ENCODE measurements around the gene SH2D3A.

SH2D3A gene

DNA sequence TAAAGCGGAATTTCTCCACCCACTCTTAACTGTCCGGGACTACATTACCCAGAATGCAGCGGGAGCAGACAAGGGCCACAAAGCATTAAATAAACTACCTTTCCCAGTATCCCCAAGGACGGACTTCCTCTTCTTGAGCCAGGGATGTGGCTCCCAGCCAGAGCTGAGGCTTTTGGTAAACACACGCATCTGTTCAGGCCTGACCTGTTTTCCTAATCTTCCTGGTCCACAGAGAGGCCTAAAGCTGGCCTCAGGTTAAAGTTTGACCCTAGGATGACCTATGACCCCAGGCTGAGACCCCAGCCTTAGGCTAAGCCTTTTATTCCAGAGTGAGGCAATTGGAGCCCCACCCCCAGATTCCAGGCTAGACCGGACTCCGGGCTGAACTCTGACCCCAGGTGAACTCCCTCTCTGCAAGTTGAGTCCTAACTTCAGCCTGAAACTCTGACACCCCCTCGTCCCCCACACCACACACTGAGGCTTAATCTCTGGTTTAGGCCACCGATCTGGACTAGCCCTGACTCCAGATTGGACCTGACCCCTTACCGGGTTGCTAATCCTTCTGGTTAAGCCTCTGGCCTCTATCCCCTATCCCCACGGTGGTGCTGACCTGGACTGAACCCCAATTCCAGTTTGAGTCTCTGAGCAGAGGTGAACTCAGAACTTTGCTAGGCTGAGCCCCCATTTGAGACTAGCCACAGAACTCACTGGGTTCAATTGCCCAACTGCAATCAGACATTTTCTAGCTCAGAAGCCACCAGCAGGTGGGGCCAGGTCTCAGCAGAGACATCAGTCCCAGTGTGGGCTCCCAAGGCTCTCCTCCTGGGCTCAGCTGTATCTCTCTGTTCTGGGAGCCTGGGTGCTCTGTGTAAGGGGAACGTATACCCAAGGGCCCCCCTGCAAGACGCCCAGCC is 29.1 kb downstream of the SH2D3A start:
- DNase-seq (ENCODE audit: low read depth in 2 of 2): peak; percentile 36 to 53

- peak; percentile 93 to 98 for DNase-seq (ENCODE audit: low read depth in 2 of 2)
Measured at GRCh38 chr19:6737284-6737872, 29.9 kb downstream of the SH2D3A start, which contains the start of gene GPR108. GPR108 (minus strand) TSS chr19:6737580; CDS start chr19:6737576, 4 bp downstream.

- DNase-seq (ENCODE audit: low read depth in 2 of 2): no peak
Measured at GRCh38 chr19:6736917-6737283, 30.3 kb downstream of the SH2D3A start.

GRCh38 chr19:6736169-6736916 is 30.9 kb downstream of the SH2D3A start:
- peak in 1 of 2 donors; percentile 32 for DNase-seq (ENCODE audit: low read depth in 2 of 2)

GRCh38 chr19:6735181-6735911 is 31.9 kb downstream of the SH2D3A start:
- DNase-seq (ENCODE audit: low read depth in 2 of 2): no peak

DNA sequence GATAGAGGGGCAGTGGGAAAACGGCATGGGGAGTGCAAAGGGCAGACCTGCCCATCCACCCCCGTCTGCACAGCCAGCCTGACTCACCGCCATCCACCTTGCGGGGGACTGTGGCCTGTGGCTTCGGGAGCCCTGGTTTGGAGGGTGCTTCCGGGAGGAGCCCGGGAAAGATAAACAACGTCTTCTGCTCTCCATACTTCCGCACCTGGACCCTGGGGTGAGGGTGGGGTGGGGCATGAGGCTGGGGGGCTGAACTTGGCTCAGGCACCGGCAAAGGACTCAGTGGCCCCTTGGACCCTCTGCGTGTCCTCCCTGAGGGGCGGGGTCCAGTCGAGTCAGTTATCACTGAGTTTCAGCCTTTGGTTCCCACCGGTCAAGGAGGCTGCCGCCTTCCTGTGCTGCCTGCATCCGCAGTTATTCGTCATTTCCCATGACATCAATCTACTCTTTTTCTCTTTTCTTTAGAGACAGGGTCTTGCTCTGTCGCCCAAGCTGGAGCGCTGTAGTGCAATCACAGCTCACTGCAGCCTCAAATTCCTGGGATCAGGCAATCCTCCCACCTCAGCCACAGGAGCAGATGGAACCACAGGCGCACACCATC is 33.0 kb downstream of the SH2D3A start:
- DNase-seq (ENCODE audit: low read depth in 2 of 2): no peak

- DNase-seq (ENCODE audit: low read depth in 2 of 2): no peak
Measured at GRCh38 chr19:6733338-6734095, 33.7 kb downstream of the SH2D3A start.

DNA sequence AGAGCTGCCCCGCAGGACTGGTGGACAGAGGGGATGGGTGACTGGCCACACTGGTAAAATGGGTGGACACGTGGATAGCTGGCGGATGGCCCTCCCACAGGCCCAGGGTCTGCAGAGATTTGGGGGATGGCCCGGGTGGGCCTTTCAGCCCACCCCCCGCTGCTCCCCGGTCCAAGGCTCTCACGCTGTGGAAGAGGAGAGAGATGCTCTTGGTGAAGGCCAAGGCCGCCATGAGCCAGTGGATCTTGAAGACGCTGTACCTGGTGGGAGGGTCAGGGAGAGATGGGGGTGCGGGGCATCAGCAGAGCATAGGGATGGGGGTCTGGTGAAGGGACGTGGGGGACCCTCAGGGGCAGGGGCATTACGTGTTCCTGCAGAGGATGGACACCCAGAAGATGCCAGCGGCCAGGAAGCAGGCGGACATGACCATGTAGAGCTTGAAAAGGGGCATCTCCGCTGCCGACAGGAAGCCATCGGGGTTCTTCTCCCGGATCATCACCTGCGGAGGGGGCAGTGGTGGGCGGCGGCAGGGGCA is 34.4 kb downstream of the SH2D3A start:
- no peak for DNase-seq (ENCODE audit: low read depth in 2 of 2)

DNA sequence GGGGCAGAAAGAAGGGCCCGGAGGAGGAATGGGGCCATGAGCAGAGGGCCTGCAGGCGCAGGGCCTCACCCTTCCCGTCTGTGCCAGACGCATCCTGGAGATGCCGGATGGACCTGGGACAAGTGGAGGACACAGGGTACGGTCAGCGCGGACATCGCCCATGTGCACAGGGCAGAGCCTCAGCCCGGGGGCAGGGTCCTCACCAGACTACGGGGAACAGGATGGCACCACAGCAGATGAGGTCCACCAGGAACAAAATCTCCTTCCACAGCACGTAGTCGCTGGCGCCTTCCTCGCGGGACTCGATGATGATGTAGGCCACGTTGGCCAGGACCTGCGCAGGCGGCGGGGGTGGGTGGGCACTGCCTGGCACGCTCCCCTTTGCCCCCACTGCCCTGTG is 35.4 kb downstream of the SH2D3A start:
- no peak for DNase-seq (ENCODE audit: low read depth in 2 of 2)

GRCh38 chr19:6730941-6731670 is 36.1 kb downstream of the SH2D3A start:
- no peak for DNase-seq (ENCODE audit: low read depth in 2 of 2)

GRCh38 chr19:6730153-6730804 is 37.0 kb downstream of the SH2D3A start:
- DNase-seq (ENCODE audit: low read depth in 2 of 2): peak in 1 of 2 donors; percentile 16

GRCh38 chr19:6729573-6730152 is 37.6 kb downstream of the SH2D3A start:
- DNase-seq (ENCODE audit: low read depth in 2 of 2): no peak

DNA sequence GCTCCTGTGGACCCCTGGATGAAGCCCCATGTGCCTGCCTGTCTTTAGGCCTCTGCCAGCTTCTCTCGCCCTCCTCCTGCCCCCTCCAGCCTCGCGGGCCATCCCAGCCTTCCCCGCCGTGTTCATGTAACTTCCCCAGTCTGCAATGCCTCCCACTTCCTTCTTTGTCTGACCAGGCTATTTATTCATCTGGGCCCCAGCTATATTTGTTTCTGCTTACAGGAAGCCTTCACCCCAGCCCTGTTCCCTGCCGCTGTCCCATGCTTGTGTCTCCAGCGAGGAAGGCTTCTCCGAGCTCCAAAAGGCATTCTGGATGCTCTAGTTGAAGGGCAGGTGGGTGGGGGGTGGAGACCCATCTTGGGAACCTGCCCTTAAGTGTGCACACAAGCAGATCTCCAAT is 38.9 kb downstream of the SH2D3A start:
- no peak for DNase-seq (ENCODE audit: low read depth in 2 of 2)

DNA sequence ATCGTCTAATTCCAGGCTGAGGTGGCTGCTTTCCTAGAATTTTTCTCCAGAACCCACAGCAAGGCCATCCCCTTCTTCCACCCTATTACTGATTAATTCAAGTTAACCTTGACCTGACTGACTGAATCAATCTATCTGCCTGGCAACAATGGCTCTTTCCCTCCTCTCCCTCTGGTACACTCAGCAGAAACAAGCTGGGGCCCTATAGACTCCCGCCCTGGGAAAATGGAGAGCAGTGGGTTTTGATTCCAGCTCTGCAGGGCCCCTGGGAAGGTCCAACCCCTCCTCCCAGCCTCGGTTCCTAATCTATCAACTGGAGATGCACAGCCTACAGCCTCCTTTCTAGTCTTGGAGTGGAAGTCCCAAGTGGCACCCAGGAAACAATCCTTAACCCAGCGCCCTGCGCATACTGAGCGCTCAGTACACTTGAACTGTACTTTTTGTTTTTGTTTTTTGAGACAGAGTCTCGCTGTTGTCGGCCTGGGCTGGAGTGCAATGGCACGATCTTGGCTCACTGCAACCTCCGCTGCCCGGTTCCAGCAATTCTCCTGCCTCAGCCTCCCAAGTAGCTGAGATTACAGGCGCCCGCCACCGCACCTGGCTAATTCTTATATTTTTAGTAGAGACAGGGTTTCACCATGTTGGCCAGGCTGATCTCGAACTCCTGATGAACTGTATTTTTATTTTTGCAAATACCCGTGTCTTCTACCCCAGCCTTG is 41.6 kb downstream of the SH2D3A start:
- no peak for DNase-seq (ENCODE audit: low read depth in 2 of 2)

DNA sequence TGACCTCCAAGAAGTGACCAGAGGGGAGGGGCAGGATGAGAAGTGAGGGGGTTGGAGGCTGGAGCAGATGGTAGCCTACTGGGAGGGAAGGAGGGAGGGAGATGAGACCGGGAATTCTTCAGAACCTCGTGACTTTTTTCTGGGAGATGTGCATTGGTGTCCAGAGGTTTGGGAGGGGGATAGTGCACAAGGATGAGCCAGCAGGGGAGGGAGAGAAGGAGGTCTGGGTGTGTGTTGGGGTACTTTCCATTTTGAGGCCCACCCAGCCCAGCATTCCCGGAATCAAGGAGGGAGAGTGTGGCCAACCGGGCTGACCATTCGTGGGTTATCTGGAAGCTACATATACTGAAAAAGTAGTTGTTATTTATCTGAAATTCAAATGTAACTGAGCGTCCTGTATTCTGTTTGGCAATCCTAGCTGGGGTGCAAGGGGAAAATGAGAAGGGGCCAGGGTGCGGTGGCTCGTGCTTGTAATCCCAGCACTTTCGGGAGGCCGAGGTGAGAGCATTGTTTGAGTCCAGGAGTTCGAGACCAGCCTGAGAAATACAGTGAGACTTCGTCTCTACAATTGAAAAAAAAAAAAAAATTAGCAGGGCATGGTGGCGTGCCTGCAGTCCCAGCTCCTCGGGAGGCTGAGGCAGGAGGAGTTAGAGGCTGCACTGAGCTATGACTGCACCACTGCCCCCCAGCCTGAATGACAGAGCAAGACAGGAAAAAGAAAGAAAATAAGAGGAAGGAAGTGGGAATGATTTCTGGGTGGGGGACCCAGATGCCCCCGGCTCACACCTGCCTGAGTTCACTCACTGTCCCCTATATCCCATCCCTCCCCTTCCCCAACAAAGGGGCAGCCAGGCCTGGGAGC is 42.4 kb downstream of the SH2D3A start:
- no peak for DNase-seq (ENCODE audit: low read depth in 2 of 2)

GRCh38 chr19:6723738-6724137 is 43.5 kb downstream of the SH2D3A start:
- no peak for DNase-seq (ENCODE audit: low read depth in 2 of 2)

- no peak for DNase-seq (ENCODE audit: low read depth in 2 of 2)
Measured at GRCh38 chr19:6723108-6723618, 44.1 kb downstream of the SH2D3A start.
